Progenitor cell of endocrine pancreas (in vitro differentiated cells): Measurements from ENCODE around the gene ANKRD33B. TPM values are rescaled to one million over a fixed set of nuclear protein-coding genes. Genes with fewer than 3 reads are reported as not detected.

Experiments used
- DNase-seq: peaks from one replicate; pipeline ENCODE4 v3.0.0; 2021; ENCODE audit warnings: low spot score; ENCODE audit not compliant: unreplicated experiment
- H3K27ac Mint-ChIP-seq: 2 replicates; pipeline ENCODE4 v1.8.0; 2021; ENCODE audit warnings: mild to moderate bottlenecking, moderate library complexity, mixed read lengths
- H3K27me3 Mint-ChIP-seq: 2 replicates; pipeline ENCODE4 v1.8.0; 2021; ENCODE audit warnings: mixed read lengths
- H3K36me3 Mint-ChIP-seq: 2 replicates; pipeline ENCODE4 v1.8.0; 2022; ENCODE audit warnings: mixed read lengths; ENCODE audit not compliant: insufficient read depth
- H3K4me1 Mint-ChIP-seq: 2 replicates; pipeline ENCODE4 v1.8.0; 2021; ENCODE audit warnings: low read depth, mixed read lengths
- H3K4me3 Mint-ChIP-seq: 2 replicates; pipeline ENCODE4 v1.8.0; 2021; ENCODE audit warnings: low read depth, mild to moderate bottlenecking, moderate library complexity, mixed read lengths
- H3K9me3 Mint-ChIP-seq: 2 replicates; pipeline ENCODE4 v1.8.0; 2021; ENCODE audit warnings: low read depth, mixed read lengths
- CTCF ChIP-seq: fragments of 200-600 bp; sonication (generic); IDR thresholded peaks from one replicate; pipeline ENCODE4 v1.5.0; 2021; ENCODE audit warnings: antibody characterized with exemption, mild to moderate bottlenecking; ENCODE audit not compliant: unreplicated experiment
- total RNA-seq: library from RNA; stranded (reverse); gene quantifications from 2 replicates; pipeline ENCODE4 v1.2.1, GENCODE V29; 2021

ANKRD33B gene
- total RNA-seq, 1 donor from 2014 or later: 2.1 TPM

GRCh38 chr5:10588779-10589447, 25.0 kb downstream of the ANKRD33B start:
- no peak for DNase-seq
- TF ChIP-seq CTCF: no peak
- Mint-ChIP-seq H3K9me3 (no peaks in the 10 kb centered on the region), H3K27me3 (peaks cover 5% of the 10 kb centered on the region), H3K27ac (no peak overlapping the region), H3K4me1 (peaks cover 1% of the 10 kb centered on the region), H3K36me3 (no peaks in the 10 kb centered on the region), H3K4me3 (no peak overlapping the region)

GRCh38 chr5:10590226-10590999, 26.5 kb downstream of the ANKRD33B start:
- H3K27me3 Mint-ChIP-seq: peaks cover 4% of the 10 kb centered on the region
- H3K27ac Mint-ChIP-seq: peak overlapping the region; percentile 65
- no peak overlapping the region for H3K4me3 Mint-ChIP-seq
- no peaks in the 10 kb centered on the region for H3K9me3 Mint-ChIP-seq
- peaks cover 1% of the 10 kb centered on the region for H3K4me1 Mint-ChIP-seq
- no peak for DNase-seq
- H3K36me3 Mint-ChIP-seq: no peaks in the 10 kb centered on the region
- TF ChIP-seq CTCF: no peak

- no peaks in the 10 kb centered on the region for H3K36me3 Mint-ChIP-seq
- no peak for DNase-seq
Observed at GRCh38 chr5:10591159-10591558, 27.3 kb downstream of the ANKRD33B start.

GRCh38 chr5:10591966-10592365, 28.1 kb downstream of the ANKRD33B start:
- Mint-ChIP-seq H3K9me3 (peaks cover 3% of the 10 kb centered on the region), H3K27me3 (peaks cover 4% of the 10 kb centered on the region)

More at GRCh38 chr5:10591159-10591558, 27.3 kb downstream of the ANKRD33B start:
- Mint-ChIP-seq H3K4me1 (peaks cover 1% of the 10 kb centered on the region), H3K27ac (no peak overlapping the region), H3K4me3 (no peak overlapping the region), H3K9me3 (no peaks in the 10 kb centered on the region), H3K27me3 (peaks cover 4% of the 10 kb centered on the region)
- no peak for TF ChIP-seq CTCF

More at GRCh38 chr5:10591966-10592365, 28.1 kb downstream of the ANKRD33B start:
- peaks cover 1% of the 10 kb centered on the region for H3K4me1 Mint-ChIP-seq
- no peak overlapping the region for H3K4me3 Mint-ChIP-seq
- H3K36me3 Mint-ChIP-seq: no peaks in the 10 kb centered on the region
- no peak overlapping the region for H3K27ac Mint-ChIP-seq
- DNase-seq: no peak
- no peak for TF ChIP-seq CTCF
